SH-SY5Y (cell line): ENCODE results near the gene RGS7.

Experiments used
- GATA2 ChIP-seq: IDR thresholded peaks from 2 replicates; pipeline ENCODE4 v1.6.1; 2011; ENCODE audit warnings: mild to moderate bottlenecking, low read depth, low read length
- GATA3 ChIP-seq: IDR thresholded peaks from 2 replicates; pipeline ENCODE4 v1.6.1; 2011; ENCODE audit warnings: low read depth, mild to moderate bottlenecking, low read length, moderate library complexity

- TF ChIP-seq GATA2 (no peak), GATA3 (no peak)
Measured at GRCh38 chr1:241299347-241299746, 57.7 kb downstream of the RGS7 start.
